IPS-15b (cell line): ENCODE data around the gene SNX4.
"Not testable (repeated sequence)": the region's sequence is repeated elsewhere in the genome, so short reads cannot be mapped to it uniquely, and the experiment has no call there.

Experiments used
- H3K27me3 ChIP-seq: one replicate; pipeline ENCODE4 v1.6.1; 2013; ENCODE audit warnings: low read length; ENCODE audit not compliant: control insufficient read depth, insufficient read depth
- H3K36me3 ChIP-seq: one replicate; pipeline ENCODE4 v1.6.1; 2013; ENCODE audit warnings: low read length; ENCODE audit not compliant: control insufficient read depth, insufficient read depth
- H3K4me1 ChIP-seq: one replicate; pipeline ENCODE4 v1.6.1; 2013; ENCODE audit warnings: mild to moderate bottlenecking, low read length; ENCODE audit not compliant: control insufficient read depth, insufficient read depth
- H3K4me3 ChIP-seq: one replicate; pipeline ENCODE4 v1.5.1; 2013; ENCODE audit warnings: low read depth, low read length
- H3K9ac ChIP-seq: one replicate; pipeline ENCODE4 v1.6.1; 2013; ENCODE audit warnings: low read depth, mild to moderate bottlenecking, low read length
- H3K9me3 ChIP-seq: one replicate; pipeline ENCODE4 v1.6.1; 2013; ENCODE audit warnings: mild to moderate bottlenecking, low read length; ENCODE audit not compliant: control insufficient read depth, insufficient read depth

Gene SNX4

DNA sequence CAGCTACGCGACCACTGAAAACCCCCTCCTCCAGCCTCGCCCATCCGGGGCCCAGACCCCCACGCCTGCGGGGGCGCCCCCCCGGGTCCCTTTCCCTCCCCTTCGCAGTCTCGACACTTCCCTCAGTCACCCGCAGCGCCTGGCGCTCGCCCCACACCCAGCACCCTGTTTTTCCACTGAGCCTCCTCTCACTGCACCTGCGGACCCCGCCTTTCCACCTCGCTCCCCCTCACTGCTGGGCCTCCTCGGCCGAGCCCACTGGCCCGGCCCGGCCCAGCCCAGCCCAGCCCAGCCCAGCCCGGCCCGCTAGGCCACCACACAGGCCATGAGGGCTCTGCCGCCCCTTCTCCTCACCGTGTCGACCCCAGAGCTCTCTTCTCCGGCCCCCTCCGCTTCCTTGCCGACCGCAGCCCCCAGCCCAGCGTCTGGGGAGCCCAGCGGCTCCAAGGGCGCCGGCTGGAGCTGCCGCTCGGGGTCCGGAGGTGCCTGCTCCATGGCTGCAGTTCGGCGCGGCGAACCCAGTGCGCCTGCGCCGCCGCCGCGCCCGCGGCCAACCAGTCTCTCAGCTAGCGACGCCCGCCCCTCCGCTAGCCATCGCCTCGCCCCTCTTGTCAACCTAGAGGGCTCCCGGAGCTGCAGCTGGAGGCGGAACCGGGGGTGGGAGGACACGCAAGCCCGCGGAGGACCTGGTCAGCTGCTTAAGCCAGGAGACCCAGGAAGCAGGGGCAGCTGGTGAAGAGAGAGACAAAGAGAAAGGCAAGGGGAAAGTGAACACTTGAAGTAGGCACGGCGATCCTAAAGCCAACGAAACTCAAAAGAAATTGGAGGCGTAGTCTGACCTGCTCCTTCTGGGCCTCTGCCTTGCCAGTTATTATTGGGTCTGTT, at the start of gene SNX4:
Gene SNX4, minus strand, starts transcription at position 525 of the 885 bp plus-strand sequence. Its CDS starts 30 bp downstream, at position 495.
- Histone ChIP-seq H3K9ac (peak within 1 kb of the TSS; percentile 81), H3K4me1 (no peaks in the 10 kb centered on the region), H3K36me3 (peaks cover 2% of the 10 kb centered on the region), H3K4me3 (peak within 1 kb of the TSS; percentile 88), H3K27me3 (no peaks in the 10 kb centered on the region), H3K9me3 (no peaks in the 10 kb centered on the region)

DNA sequence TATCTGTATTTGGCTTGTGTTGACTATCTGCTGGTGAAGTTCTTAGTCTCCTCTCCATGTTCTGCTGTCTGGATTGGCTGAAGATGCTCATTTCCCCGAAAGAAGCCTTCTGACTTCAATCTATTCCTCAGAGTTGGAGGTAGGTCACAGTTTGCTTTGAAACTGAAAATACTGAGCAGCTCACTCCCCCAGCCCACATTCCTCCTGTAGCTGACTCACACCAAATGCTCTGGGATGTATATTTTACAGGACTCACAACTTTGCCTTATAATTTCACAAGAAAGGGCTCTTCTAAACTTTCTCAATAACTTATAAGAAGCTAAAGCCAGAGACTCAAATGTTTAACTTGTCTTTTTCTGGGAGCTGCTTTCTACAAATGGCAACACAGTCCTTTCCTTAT, 36.3 kb upstream of the SNX4 start:
- H3K36me3 ChIP-seq: peaks cover 2% of the 10 kb centered on the region
- no peak overlapping the region for H3K4me3 ChIP-seq
- no peaks in the 10 kb centered on the region for H3K4me1 ChIP-seq
- no peak overlapping the region for H3K9ac ChIP-seq
- H3K27me3 ChIP-seq: no peaks in the 10 kb centered on the region
- no peaks in the 10 kb centered on the region for H3K9me3 ChIP-seq

DNA sequence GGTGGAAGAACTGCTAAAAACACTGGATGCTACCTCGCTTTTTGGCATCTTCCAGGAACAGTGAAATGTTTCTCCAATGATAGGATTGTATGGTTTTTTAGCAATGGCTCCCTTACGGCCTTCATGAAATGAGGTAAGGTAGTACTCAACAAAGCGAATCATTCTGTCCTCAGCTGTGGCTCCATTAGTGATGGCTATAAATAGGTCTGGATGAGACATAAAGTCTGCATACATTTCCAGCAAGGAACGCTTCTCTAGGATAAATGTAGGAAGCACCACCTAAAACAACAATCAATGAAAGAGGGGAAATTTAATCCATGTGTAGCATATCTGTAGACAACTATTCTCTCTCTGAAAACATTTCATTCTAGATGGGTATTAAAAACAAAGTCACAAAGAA, 32.4 kb upstream of the SNX4 start:
- Histone ChIP-seq H3K36me3 (peaks cover 2% of the 10 kb centered on the region), H3K9ac (no peak overlapping the region), H3K4me1 (no peaks in the 10 kb centered on the region), H3K4me3 (no peak overlapping the region), H3K27me3 (no peaks in the 10 kb centered on the region), H3K9me3 (no peaks in the 10 kb centered on the region)

- H3K9me3 ChIP-seq: no peaks in the 10 kb centered on the region
- H3K4me1 ChIP-seq: no peaks in the 10 kb centered on the region
- no peaks in the 10 kb centered on the region for H3K27me3 ChIP-seq
- H3K36me3 ChIP-seq: peaks cover 5% of the 10 kb centered on the region
- H3K9ac ChIP-seq: no peak overlapping the region
- H3K4me3 ChIP-seq: no peak overlapping the region
Observed at GRCh38 chr3:125528920-125529319, 8.9 kb upstream of the SNX4 start.

- Histone ChIP-seq H3K9ac (no peak overlapping the region), H3K4me1 (no peaks in the 10 kb centered on the region), H3K27me3 (no peaks in the 10 kb centered on the region), H3K4me3 (no peak overlapping the region), H3K9me3 (no peaks in the 10 kb centered on the region), H3K36me3 (peaks cover 2% of the 10 kb centered on the region)
Observed at GRCh38 chr3:125525153-125525552, 5.2 kb upstream of the SNX4 start.

DNA sequence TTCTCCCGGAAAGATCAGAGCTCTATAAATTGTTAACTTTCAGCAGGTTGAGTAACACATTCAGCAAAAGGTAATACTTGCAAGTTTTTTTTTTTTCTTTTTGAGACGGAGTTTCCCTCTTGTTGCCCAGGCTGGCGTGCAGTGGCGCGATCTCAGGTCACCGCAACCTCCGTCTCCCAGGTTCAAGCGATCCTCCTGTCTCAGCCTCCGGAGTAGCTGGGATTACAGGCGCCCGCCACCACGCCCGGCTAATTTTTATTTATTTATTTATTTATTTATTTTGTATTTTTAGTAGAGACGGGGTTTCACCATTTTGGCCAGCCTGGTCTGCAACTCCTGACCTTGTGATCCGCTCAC, 539 bp upstream of the SNX4 start:
- H3K9me3 ChIP-seq, H3K36me3 ChIP-seq, H3K4me1 ChIP-seq, H3K27me3 ChIP-seq, H3K9ac ChIP-seq: not testable (repeated sequence)
- peak overlapping the region; percentile 88 for H3K4me3 ChIP-seq

- Histone ChIP-seq H3K9me3 (no peaks in the 10 kb centered on the region), H3K36me3 (peaks cover 2% of the 10 kb centered on the region), H3K4me1 (no peaks in the 10 kb centered on the region), H3K4me3 (no peak overlapping the region), H3K27me3 (no peaks in the 10 kb centered on the region), H3K9ac (no peak overlapping the region)
Observed at GRCh38 chr3:125515421-125515820, 4.6 kb downstream of the SNX4 start.

- H3K27me3 ChIP-seq: no peaks in the 10 kb centered on the region
- no peaks in the 10 kb centered on the region for H3K4me1 ChIP-seq
- peaks cover 2% of the 10 kb centered on the region for H3K36me3 ChIP-seq
- no peaks in the 10 kb centered on the region for H3K9me3 ChIP-seq
- no peak overlapping the region for H3K4me3 ChIP-seq
- H3K9ac ChIP-seq: no peak overlapping the region
Observed at GRCh38 chr3:125513490-125514115, 6.4 kb downstream of the SNX4 start.

- Histone ChIP-seq H3K36me3 (peaks cover 1% of the 10 kb centered on the region), H3K9me3 (no peaks in the 10 kb centered on the region), H3K9ac (no peak overlapping the region), H3K4me1 (no peaks in the 10 kb centered on the region), H3K27me3 (no peaks in the 10 kb centered on the region), H3K4me3 (no peak overlapping the region)
Observed at GRCh38 chr3:125512135-125512920, 7.7 kb downstream of the SNX4 start.

- H3K4me1 ChIP-seq: no peaks in the 10 kb centered on the region
- no peak overlapping the region for H3K4me3 ChIP-seq
- H3K9ac ChIP-seq: no peak overlapping the region
- no peaks in the 10 kb centered on the region for H3K9me3 ChIP-seq
- no peaks in the 10 kb centered on the region for H3K36me3 ChIP-seq
- no peaks in the 10 kb centered on the region for H3K27me3 ChIP-seq
Observed at GRCh38 chr3:125511420-125512118, 8.4 kb downstream of the SNX4 start.

- Histone ChIP-seq H3K4me3 (no peak overlapping the region), H3K27me3 (no peaks in the 10 kb centered on the region), H3K9ac (no peak overlapping the region), H3K4me1 (no peaks in the 10 kb centered on the region), H3K9me3 (no peaks in the 10 kb centered on the region), H3K36me3 (no peaks in the 10 kb centered on the region)
Observed at GRCh38 chr3:125507128-125507527, 12.9 kb downstream of the SNX4 start.
